GM19397 (cell line): ENCODE measurements around the gene NUP107.

Source experiments
- ATAC-seq: cut with Tn5 transposase; IDR thresholded peaks from one replicate; pipeline ENCODE4 v1.9.1; 2021; ENCODE audit warnings: mild to moderate bottlenecking, moderate library complexity; ENCODE audit not compliant: unreplicated experiment

Gene NUP107

DNA sequence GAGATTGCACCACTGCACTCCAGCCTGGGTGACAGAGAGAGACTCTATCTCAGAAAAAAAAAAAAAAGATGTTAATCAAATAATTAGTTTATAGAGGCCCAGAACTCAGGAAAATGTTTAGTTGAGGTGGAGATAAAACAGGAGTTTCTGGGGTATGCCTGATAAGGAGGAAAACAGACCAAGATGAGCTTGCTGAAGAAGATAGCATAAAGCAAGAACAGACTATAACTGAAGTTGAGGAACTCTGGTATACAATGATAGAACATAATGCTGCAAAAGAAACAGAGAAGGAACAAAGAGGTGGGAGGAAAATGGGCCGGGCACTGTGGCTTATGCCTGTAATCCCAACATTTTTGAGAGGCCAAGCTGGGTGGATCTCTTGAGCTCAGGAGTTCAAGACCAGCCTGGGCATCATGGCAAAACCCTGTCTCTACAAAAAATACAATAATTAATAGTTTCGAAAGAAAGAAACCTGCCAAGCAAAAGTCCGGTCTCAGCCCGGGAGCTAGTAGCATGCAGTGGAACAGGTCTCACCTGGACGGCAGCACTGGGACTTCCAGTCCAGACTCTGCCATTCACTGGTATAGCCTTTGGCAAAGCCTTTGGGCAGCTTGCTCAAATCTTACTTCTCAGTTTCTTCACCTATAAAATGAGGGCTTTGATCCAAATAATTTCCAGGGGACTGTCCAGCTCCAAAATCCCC lies 84.6 kb downstream of the NUP107 start:
- no peak for ATAC-seq

DNA sequence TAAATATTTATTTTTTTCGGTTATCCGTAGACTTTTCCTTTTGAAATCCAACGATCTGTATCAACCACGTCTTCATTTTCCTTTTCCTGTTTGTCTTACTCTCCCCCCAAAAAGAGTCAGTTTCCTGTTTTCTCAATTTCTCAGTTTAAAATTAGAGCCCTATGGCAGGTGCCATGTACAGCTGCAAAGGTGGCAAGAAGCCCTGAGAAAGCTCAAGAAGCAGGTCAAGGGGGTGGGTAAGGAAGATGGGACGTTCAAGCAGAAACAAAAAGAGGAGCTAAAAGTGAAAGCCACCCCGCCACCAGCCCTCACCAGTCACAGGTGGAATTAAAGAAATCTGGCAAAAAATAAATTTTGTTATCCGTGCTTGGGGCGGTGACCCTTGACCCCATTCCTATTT lies 85.9 kb downstream of the NUP107 start:
- peak; percentile 70 for ATAC-seq

DNA sequence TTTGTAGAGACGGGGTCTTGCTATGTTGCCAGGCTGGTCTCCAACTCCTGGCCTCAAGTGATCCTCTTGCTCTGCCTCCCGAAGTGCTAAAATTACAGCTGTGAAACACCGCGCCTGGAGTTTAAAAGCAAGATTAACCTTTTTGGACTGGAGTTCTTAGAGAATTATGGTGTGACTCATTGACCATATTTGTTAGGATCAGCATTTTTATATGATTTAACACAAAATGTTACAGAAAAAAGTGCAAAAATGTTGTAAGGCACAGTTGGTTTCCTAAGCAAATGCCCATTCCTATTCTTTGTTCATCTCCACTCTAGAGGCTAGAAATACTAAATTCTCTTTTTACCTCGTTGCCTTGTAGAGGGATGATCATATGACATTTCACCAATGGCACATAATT lies 86.8 kb downstream of the NUP107 start:
- no peak for ATAC-seq

DNA sequence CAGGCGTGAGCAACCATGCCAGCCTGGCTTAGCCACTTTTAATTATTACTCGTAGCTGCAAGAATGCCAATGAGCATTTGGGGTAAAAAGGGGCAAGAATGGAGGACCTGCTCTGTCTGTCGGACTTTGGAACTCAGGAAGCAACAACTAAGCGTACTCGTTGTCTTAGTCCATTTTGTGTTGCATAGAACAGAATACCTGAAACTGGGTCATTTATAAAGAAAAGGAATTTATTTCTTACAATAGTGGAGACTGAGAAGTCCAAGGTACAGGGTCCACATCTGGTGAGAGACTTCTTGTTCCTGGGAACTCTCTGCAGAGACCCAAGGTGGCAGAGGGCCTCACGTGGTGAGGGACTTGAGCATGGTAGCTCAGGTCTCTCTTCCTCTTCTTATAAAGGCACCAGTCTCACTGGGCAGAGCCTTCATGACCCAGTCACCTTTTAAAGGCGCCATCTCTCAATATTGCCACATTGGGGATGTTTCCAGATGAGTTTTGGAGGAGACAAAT lies 88.4 kb downstream of the NUP107 start:
- no peak for ATAC-seq

DNA sequence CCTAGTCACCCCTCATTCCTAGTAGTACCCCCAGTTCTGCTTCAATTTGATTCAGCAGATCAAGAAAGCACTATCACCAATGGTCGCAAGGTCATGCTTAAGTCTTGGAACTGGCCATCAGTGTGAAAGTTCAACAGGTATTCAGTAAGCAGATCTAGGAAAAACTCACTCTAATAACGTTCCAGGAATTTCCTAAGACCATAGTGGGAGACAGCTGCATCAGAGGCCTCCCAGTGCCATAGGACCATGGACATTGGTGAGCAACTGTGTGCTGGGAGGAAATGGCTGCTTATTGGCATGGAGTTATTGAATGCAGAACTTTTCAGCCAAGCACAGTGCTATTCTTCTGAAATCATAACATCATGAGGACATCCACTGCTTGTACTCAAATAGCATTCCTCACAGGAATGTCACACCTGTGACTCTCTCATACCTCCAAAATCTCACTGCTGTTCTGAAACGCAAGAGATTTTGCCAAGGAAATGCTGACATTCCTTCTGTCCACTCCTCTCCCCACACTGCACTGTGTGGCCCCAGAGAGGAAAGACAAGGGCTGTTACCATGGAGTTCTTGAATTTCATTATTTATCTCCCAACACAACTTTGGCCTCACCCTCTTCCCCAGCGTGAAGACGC lies 90.3 kb downstream of the NUP107 start:
- ATAC-seq, result no peak

DNA sequence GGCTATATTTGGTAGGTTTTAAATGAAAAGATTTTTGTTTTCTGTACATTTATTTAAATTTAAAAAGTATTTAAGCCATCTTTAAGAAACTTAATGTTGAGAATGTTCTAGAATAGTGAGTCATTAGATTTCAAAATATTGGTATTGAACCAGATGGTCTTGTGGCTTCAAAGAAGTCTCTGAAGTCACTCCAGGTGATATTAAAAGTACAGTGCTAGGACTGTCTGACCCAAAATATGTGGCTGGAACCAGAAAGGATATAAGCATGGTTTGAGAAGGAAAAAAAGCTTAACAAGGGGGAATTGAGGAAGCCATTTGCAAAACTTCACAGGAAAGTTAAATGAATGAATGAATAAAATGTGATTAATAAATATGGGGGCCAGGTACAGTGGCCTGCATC lies 92.5 kb downstream of the NUP107 start:
- ATAC-seq, result no peak

DNA sequence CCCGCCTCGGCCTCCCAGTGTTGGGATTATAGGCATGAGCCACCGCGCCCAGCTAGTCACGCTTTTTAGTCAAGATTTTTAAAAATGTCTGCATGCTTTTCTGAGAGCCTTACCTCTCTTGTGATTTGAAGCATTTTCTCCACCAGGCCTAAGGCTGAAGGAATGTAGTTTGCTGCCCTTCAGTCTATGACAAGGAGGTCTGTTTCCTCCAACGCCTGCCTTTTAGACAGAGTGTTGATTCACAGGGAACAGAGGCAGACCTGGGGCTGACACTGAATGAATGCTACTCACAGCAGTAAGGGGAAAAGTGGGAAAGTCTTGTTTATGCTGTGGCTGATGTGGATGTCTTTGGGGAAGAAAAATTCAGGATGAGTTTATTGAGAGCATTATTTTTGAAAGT lies 94.0 kb downstream of the NUP107 start:
- no peak for ATAC-seq

DNA sequence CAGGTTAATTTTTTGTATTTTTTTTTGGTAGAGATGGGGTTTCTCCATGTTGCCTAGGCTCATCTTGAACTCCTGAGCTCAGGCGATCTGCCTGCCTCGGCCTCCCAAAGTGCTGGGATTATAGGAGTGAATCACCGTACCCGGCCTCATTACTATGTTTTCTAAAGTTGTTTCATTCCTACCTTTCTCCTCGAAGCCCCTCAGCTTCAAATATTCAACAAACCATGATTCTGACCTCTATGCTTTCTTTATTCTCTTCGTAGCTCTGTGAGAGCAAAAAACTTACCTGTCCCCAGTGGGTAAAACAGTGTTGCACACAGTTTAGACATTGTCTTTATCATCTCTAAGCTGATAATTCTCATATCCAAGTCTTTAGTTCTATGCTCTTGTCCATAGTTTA lies 95.0 kb downstream of the NUP107 start:
- no peak for ATAC-seq

DNA sequence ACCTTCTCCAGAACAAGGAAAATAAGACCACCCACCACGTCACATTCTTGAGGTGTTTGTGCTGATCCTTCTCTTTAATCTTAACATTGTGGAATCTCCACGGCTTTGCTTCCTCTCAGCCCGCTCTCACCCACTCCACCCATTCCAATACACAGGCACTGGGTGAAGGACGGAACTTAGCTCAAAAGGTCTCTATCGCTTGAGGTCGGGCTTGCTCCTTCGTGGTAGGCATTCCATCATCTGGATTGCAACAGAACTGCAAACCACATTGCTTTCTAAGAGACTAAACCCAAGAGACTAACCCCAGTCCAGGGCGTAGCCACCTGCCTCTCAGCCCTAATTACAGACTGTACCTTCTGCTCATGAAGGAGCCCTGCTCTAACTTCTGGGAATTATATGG lies 97.2 kb downstream of the NUP107 start:
- no peak for ATAC-seq

DNA sequence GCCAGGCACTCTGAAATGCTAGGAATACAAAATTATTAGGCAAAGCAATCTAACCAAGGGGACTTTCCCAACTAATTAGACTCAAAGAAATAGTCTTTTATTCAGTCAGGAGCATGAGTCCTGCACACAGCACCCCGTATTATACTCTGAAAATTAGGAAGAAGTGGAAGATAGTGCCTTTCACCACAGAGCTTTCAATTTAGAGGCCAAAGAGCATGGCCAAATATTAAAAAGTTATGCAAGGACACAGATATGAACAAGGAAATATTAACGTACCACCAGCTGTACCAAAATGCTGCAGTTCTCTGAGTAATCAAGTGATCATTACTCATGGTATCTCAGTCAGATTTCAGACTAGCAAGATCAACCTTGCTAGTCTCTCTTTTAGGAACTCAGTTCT lies 98.6 kb downstream of the NUP107 start:
- no peak for ATAC-seq

DNA sequence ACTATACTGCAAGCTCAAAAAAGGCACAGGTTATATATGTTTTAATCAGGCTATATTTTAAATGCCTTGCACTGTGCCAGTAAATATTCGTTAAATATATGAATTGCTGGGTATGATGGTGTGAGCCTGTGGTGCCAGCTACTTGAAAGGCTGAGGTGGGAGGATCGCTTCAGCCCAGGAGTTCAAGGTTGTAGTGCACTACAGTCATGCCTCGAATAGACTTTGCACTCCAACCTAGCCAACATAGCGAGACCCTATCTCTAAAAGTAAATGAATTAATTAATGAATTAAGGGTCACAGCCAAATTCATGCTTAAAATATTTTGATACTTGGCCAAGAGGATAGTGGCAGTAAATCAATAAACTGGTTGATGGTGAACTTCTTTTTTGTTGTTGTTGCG lies 99.0 kb downstream of the NUP107 start:
- no peak for ATAC-seq

DNA sequence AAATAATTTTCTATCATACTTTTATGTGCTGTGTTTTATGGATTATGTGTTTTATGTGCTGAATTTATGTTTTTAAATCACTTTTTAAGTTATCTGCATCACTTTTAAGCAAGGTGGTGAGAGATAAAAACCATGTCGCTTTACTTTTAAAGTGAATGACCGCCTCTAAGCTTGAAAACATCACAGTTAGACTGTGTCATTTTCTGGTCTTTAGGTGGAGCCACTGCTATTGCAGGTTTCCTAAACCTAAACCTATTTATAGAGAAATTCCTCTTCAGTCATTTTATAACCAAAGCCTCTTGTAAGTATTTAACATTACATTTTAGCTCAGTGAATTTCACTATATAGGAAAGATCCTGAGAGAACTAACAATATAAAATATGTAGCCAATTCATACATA lies 100.2 kb downstream of the NUP107 start:
- ATAC-seq, result no peak

DNA sequence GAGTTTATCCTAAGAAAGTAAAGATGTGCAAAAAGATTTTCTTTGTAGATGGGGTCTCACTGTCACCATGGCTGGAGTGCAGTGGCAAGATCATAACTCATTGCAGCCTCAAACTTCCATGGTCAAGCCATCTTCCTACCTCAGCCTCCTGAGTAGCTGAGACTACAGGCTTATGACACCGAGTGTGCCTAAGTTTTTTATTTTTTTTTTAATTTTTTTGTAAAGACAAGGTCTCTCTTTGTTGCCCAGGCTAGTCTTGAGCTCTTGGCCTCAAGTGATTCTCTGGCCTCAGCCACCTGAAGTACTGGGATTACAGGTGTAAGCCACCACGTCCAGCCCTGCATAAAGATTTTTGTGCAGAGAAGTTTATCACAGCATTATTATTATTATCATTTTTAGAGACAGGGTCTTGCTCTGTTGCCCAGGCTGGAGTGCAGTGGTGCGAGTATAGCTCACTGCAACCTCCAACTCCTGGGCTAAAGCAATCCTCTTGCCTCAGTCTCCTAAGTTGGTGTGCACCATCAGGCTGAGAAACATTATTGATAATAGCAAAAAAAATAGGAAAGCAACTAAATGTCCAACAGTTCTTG lies 101.9 kb downstream of the NUP107 start:
- no peak for ATAC-seq

DNA sequence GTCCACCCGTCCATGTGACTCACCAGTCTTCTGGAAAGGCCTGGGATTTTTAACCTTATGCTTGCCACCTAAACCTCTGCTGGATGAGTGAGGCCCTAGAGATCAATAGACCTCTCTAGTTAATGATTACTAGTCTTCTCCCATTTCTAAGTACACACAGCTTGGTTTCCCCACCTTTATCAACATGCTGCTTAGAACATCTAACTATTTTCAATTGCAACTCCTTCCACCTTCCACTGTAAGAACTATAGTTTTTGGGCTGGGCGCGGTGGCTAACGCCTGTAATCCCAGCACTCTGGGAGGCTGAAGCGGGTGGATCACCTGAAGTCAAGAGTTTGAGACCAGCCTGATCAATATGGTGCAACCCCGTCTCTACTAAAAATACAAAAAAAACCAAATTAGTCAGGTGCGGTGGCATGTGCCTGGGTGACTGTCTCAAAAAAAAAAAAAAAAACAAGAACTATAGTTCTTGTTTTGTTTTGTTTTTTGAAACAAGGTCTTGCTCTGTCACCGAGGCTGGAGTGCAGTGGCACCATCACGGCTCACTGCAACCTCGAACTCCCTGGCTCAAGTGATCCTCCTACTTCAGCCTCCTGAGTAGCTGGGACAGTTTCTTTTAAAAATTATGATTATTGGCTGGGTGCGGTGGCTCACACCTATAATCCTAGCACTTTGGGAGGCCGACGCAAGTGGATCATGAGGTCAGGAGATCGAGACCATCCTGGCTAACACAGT lies 102.5 kb downstream of the NUP107 start:
- no peak for ATAC-seq

DNA sequence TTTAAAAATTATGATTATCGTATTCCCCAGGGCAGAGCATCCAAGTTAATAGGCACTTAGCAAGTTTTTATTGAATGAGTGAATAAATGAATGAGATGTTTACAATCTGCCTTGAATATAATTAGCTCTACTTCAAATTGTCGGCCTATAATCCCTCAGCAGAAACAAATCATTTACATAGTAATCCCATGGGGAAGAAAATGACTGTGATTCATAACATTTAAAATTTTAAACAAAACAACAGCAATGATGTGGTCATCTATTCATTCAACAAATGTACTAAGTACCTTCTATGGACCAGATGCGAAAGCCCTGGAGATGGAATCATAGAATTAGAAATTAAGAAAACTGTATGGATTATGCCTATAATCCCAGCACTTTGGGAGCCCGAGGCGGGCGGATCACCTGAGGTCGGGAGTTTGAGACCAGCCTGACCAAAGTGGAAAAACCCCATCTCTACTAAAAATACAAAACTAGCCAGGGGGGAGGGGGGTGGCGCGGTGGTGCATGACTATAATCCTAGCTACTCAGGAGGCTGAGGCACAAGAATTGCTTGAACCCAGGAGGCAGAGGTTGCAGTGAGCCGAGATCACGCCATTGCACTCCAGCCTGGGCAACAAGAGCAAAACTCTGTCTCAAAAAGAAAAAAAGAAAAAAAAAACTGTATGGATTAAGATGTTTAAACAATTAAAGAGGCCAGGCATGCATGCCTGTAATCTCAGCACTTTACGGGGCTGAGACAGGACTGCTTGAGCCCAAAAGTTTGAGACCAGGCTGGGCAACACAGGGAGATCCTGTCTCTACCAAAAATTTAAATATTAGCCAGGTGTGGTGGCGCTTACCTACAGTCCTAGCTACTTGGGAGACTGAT lies 103.5 kb downstream of the NUP107 start:
- no peak for ATAC-seq

DNA sequence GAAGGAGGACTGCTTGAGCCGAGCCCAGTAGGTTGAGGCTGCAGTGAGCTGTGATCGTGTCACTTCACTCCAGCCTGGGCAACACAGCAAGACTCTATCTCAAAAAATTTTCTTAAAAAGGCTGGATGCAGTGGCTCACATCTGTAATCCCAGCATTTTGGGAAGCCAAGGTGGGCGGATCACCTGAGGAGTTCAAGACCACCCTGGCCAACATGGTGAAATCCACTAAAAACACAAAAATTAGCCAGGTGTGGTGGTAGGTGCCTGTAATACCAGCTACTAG lies 104.1 kb downstream of the NUP107 start:
- no peak for ATAC-seq

DNA sequence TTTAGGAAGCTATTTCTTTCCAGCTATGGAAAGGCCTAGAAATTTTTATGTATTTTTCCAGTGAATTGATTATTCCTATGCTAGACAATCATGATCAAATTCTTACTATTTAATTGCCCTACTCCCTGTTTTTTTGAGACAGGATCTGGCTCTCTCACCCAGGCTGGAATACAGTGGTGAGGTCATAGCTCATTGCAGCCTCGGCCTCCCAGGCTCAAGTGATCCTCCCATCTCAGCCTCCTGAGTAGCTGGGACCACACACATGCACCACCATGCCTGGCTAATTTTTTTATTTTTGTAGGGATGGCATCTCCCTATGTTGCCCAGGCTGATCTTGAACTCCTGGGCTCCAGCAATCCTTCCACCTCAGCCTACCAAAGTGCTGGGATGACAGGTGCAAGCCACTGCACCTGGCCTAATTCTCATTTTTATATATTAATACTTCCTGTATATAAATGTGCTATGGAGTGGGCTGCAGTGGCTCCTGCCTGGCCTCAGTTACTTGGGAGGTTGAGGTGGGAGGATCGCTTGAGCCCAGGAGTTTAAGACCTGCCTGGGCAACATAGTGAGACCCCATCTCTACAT lies 105.2 kb downstream of the NUP107 start:
- no peak for ATAC-seq

DNA sequence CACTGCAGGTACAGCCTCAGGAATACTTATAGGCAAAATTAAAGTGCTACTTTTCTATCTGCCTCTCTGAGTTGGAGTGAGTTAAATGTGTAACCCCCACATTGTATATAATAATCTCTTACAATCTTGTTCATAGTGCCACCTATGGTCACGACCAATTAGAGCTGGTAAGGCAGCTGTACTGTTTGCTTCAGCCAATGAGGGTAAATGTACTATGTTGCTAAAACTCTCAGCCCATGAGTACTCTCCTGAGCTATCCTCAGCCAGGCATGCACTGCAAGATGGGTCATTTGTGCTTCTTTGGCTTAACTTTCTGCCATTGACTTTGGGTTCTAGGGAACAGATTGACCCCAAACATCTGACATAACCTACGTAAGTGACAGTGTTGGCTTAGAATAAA lies 106.2 kb downstream of the NUP107 start:
- peak; percentile 84 for ATAC-seq

DNA sequence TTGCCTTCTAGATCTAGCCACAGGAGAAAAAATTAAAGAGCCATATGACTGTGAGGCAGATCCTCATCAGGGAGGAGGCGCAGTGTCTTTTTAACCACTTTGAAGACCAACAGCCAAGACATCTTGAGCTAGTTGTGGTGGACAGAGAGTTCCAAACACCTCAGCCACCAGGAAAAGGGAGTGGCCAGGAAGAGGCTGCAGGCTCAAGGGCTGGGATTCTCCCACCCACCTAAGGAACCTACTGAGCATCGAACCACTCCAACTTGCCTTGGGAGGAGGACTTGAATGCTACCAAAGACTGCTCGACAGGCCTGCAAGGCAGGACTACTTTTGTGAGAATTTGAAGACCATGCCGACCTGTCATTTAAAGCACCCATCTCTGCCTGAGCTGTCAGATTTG lies 106.7 kb downstream of the NUP107 start:
- no peak for ATAC-seq

DNA sequence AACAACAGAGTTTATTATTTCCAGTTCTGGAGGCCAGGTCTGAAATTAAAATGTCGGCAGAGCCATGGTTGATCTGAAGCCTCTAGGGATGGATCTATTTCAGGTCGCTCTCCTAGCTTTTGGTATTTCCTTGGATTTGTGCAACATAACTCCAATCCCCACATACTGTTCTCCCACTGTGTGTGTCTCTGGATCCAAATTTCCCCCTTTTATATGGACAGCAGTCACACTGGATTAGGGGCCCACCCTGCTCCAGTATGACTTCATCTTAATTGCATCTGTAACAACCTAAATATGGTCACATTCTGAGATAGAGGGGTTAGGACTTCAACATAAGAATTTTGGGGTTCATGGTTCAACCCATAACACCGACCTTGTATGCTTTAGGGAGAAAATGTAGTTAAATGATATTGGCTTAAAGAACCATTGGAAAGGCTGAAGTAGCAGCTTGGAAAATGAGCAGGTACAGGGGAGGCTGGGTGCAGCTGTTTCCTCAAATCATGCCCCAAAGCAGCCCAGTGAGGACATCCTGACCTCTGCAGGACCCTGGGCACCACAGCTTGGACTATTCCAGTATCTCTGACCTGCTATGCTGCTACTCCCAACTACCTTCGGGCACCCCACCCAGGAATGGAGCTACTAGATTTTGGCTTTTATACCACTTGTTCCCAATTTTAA lies 107.3 kb downstream of the NUP107 start:
- no peak for ATAC-seq
